Fibroblast of the conjunctiva (primary cell): ENCODE measurements around the gene ADCY7.

Source experiments
- DNase-seq: peaks from one replicate; pipeline ENCODE4 v3.0.0-alpha.2; 2010; ENCODE audit warnings: low read depth

The ADCY7 gene

GRCh38 chr16:50282010-50282538 lies 15.7 kb downstream of the ADCY7 start:
- DNase-seq, result no peak

GRCh38 chr16:50282955-50283631 lies 16.7 kb downstream of the ADCY7 start:
- DNase-seq, result no peak

GRCh38 chr16:50284131-50284911 lies 18.0 kb downstream of the ADCY7 start:
- no peak for DNase-seq

- no peak for DNase-seq
These were observed 19.2 kb downstream of the ADCY7 start for GRCh38 chr16:50285406-50286003.

GRCh38 chr16:50286681-50287080 lies 20.3 kb downstream of the ADCY7 start:
- no peak for DNase-seq

- DNase-seq, result no peak
These were observed 21.7 kb downstream of the ADCY7 start for GRCh38 chr16:50288026-50288425.

- no peak for DNase-seq
These were observed 22.6 kb downstream of the ADCY7 start for GRCh38 chr16:50288920-50289319.

GRCh38 chr16:50289950-50290764 lies 23.8 kb downstream of the ADCY7 start:
- no peak for DNase-seq

- DNase-seq, result no peak
These were observed 24.5 kb downstream of the ADCY7 start for GRCh38 chr16:50290856-50291255.

- DNase-seq, result no peak
These were observed 25.6 kb downstream of the ADCY7 start for GRCh38 chr16:50291719-50292565.

- no peak for DNase-seq
These were observed 26.2 kb downstream of the ADCY7 start for GRCh38 chr16:50292566-50292948.

- DNase-seq, result no peak
These were observed 26.9 kb downstream of the ADCY7 start for GRCh38 chr16:50293041-50293783.

- no peak for DNase-seq
These were observed 27.9 kb downstream of the ADCY7 start for GRCh38 chr16:50293994-50294855.

GRCh38 chr16:50294955-50295354 lies 28.6 kb downstream of the ADCY7 start:
- DNase-seq, result no peak

- DNase-seq, result no peak
These were observed 29.3 kb downstream of the ADCY7 start for GRCh38 chr16:50295541-50296132.

- no peak for DNase-seq
These were observed 30.5 kb downstream of the ADCY7 start for GRCh38 chr16:50296807-50297206.

GRCh38 chr16:50297301-50298074 lies 31.1 kb downstream of the ADCY7 start:
- no peak for DNase-seq

GRCh38 chr16:50298075-50298460 lies 31.7 kb downstream of the ADCY7 start:
- DNase-seq, result no peak
